Stimulated activated CD8-positive, alpha-beta memory T cell treated with anti-CD3 and anti-CD28 coated beads, Interleukin-2, amount 100 ng/mL, for 1 hour (primary cell): Measurements from ENCODE around the gene PTDSS2.
"Not testable (repeated sequence)": the region's sequence is repeated elsewhere in the genome, so short reads cannot be mapped to it uniquely, and the experiment has no call there.

ENCODE experiments used
- DNase-seq, 2 donors: peaks; one replicate each; pipeline ENCODE4 v3.0.0-alpha.2; 2020; ENCODE audit warnings: low read depth in 2 of 2

The PTDSS2 gene

GRCh38 chr11:468493-468892, 18.4 kb downstream of the PTDSS2 start:
- DNase-seq, result no peak

GRCh38 chr11:469026-469683, 19.1 kb downstream of the PTDSS2 start:
- not testable (repeated sequence) for DNase-seq

GRCh38 chr11:469684-470560, 19.8 kb downstream of the PTDSS2 start:
- no peak for DNase-seq

GRCh38 chr11:471468-472145, 21.5 kb downstream of the PTDSS2 start:
- DNase-seq, result no peak

- no peak for DNase-seq
Measured at GRCh38 chr11:472272-472671, 22.2 kb downstream of the PTDSS2 start.

- no peak for DNase-seq
Measured at GRCh38 chr11:472816-473215, 22.7 kb downstream of the PTDSS2 start.

GRCh38 chr11:473415-473814, 23.3 kb downstream of the PTDSS2 start:
- no peak for DNase-seq

- DNase-seq, result no peak
Measured at GRCh38 chr11:473962-474785, 24.1 kb downstream of the PTDSS2 start.

GRCh38 chr11:474914-475506, 24.9 kb downstream of the PTDSS2 start:
- no peak for DNase-seq

- DNase-seq, result no peak
Measured at GRCh38 chr11:475941-476340, 25.9 kb downstream of the PTDSS2 start.

- DNase-seq, result no peak
Measured at GRCh38 chr11:476416-476815, 26.3 kb downstream of the PTDSS2 start.

- DNase-seq, result no peak
Measured at GRCh38 chr11:477052-477715, 27.1 kb downstream of the PTDSS2 start.

- DNase-seq, result no peak
Measured at GRCh38 chr11:479311-479710, 29.2 kb downstream of the PTDSS2 start.

GRCh38 chr11:484616-485015, 34.5 kb downstream of the PTDSS2 start:
- DNase-seq, result no peak

- DNase-seq, result no peak
Measured at GRCh38 chr11:486189-486588, 36.1 kb downstream of the PTDSS2 start.

- no peak for DNase-seq
Measured at GRCh38 chr11:487571-488021, 37.5 kb downstream of the PTDSS2 start.

- no peak for DNase-seq
Measured at GRCh38 chr11:488062-488461, 38.0 kb downstream of the PTDSS2 start.

GRCh38 chr11:488579-488978, 38.5 kb downstream of the PTDSS2 start:
- no peak for DNase-seq

- DNase-seq, result no peak
Measured at GRCh38 chr11:488992-489391, 38.9 kb downstream of the PTDSS2 start.

GRCh38 chr11:489610-490185, 39.6 kb downstream of the PTDSS2 start:
- no peak for DNase-seq
